ENCODE measurements around the gene JAZF1.

DNA sequence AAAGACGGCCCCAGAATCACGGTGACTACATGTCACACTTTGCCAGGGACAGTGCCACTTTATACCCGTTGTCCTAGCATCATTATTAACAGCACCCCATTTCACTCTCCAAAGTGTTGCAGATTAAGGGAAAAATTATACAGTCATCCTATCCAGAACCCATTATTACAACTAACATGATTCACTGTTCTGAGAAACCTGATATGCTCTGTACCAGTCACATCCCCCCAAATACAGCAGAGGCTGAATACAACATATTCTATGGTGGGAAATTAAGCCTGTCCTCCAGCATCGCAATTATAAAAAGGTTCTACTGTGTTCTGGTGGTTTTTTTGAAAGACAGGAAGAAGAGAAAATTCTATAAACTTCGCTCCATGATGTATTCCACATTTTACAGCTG, 162.1 kb downstream of the JAZF1 start:
- no peak for TF ChIP-seq EZH2 (IDR thresholded peaks at IDR 0.05)
- TF ChIP-seq, protein P1, sequence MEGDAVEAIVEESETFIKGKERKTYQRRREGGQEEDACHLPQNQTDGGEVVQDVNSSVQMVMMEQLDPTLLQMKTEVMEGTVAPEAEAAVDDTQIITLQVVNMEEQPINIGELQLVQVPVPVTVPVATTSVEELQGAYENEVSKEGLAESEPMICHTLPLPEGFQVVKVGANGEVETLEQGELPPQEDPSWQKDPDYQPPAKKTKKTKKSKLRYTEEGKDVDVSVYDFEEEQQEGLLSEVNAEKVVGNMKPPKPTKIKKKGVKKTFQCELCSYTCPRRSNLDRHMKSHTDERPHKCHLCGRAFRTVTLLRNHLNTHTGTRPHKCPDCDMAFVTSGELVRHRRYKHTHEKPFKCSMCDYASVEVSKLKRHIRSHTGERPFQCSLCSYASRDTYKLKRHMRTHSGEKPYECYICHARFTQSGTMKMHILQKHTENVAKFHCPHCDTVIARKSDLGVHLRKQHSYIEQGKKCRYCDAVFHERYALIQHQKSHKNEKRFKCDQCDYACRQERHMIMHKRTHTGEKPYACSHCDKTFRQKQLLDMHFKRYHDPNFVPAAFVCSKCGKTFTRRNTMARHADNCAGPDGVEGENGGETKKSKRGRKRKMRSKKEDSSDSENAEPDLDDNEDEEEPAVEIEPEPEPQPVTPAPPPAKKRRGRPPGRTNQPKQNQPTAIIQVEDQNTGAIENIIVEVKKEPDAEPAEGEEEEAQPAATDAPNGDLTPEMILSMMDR (IDR thresholded peaks at IDR 0.05 in 2 of 3, conservative IDR thresholded peaks at IDR 0.05 in 1 of 3; ENCODE audit: borderline replicate concordance in 1 of 3, insufficient read depth in 1 of 3, low read depth in 2 of 3, low read length in 2 of 3), result no peak
- TF ChIP-seq POLR2A (IDR thresholded peaks at IDR 0.05; ENCODE audit: borderline replicate concordance, extremely low read depth, insufficient read depth, insufficient read length), result no peak
- TF ChIP-seq, protein P2, sequence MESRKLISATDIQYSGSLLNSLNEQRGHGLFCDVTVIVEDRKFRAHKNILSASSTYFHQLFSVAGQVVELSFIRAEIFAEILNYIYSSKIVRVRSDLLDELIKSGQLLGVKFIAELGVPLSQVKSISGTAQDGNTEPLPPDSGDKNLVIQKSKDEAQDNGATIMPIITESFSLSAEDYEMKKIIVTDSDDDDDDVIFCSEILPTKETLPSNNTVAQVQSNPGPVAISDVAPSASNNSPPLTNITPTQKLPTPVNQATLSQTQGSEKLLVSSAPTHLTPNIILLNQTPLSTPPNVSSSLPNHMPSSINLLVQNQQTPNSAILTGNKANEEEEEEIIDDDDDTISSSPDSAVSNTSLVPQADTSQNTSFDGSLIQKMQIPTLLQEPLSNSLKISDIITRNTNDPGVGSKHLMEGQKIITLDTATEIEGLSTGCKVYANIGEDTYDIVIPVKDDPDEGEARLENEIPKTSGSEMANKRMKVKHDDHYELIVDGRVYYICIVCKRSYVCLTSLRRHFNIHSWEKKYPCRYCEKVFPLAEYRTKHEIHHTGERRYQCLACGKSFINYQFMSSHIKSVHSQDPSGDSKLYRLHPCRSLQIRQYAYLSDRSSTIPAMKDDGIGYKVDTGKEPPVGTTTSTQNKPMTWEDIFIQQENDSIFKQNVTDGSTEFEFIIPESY (IDR thresholded peaks at IDR 0.05; ENCODE audit: extremely low read depth, insufficient replicate concordance, low read length), result no peak
- TF ChIP-seq ELF1 (IDR thresholded peaks at IDR 0.05; ENCODE audit: borderline replicate concordance, low read depth), result no peak
- no peak for TF ChIP-seq TCF7L2 (IDR thresholded peaks at IDR 0.05; ENCODE audit: borderline replicate concordance, extremely low read depth, insufficient read depth, insufficient read length)
- no peak for TF ChIP-seq EGR1 (IDR thresholded peaks at IDR 0.05; ENCODE audit: low read depth)
- no peak for TF ChIP-seq POLR2AphosphoS5 (IDR thresholded peaks at IDR 0.05; ENCODE audit: low read depth, low read length)
- TF ChIP-seq EZH2phosphoT487 (IDR thresholded peaks at IDR 0.05; ENCODE audit: borderline replicate concordance), result no peak
- TF ChIP-seq, protein P3, sequence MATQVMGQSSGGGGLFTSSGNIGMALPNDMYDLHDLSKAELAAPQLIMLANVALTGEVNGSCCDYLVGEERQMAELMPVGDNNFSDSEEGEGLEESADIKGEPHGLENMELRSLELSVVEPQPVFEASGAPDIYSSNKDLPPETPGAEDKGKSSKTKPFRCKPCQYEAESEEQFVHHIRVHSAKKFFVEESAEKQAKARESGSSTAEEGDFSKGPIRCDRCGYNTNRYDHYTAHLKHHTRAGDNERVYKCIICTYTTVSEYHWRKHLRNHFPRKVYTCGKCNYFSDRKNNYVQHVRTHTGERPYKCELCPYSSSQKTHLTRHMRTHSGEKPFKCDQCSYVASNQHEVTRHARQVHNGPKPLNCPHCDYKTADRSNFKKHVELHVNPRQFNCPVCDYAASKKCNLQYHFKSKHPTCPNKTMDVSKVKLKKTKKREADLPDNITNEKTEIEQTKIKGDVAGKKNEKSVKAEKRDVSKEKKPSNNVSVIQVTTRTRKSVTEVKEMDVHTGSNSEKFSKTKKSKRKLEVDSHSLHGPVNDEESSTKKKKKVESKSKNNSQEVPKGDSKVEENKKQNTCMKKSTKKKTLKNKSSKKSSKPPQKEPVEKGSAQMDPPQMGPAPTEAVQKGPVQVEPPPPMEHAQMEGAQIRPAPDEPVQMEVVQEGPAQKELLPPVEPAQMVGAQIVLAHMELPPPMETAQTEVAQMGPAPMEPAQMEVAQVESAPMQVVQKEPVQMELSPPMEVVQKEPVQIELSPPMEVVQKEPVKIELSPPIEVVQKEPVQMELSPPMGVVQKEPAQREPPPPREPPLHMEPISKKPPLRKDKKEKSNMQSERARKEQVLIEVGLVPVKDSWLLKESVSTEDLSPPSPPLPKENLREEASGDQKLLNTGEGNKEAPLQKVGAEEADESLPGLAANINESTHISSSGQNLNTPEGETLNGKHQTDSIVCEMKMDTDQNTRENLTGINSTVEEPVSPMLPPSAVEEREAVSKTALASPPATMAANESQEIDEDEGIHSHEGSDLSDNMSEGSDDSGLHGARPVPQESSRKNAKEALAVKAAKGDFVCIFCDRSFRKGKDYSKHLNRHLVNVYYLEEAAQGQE (IDR thresholded peaks at IDR 0.05; ENCODE audit: low read depth), result no peak
- no peak for TF ChIP-seq ZNF274 (IDR thresholded peaks at IDR 0.05; ENCODE audit: low read depth, low read length)
- TF ChIP-seq, protein P4, sequence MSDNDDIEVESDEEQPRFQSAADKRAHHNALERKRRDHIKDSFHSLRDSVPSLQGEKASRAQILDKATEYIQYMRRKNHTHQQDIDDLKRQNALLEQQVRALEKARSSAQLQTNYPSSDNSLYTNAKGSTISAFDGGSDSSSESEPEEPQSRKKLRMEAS (IDR thresholded peaks at IDR 0.05), result no peak
- TF ChIP-seq, protein P5, sequence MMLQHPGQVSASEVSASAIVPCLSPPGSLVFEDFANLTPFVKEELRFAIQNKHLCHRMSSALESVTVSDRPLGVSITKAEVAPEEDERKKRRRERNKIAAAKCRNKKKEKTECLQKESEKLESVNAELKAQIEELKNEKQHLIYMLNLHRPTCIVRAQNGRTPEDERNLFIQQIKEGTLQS (IDR thresholded peaks at IDR 0.05), result no peak
